Neural cell (in vitro differentiated cells): Measurements from ENCODE around the gene TAP1. TPM values are rescaled to one million over a fixed set of nuclear protein-coding genes. Genes with fewer than 3 reads are reported as not detected.

Experiments
- H2AFZ ChIP-seq: fragments of 200-600, 300-800 bp; sonication (generic), shearing (Covaris generic); 2 replicates; pipeline ENCODE4 v1.6.0; 2014; ENCODE audit warnings: low read depth, mild to moderate bottlenecking, antibody characterized with exemption, low read length, moderate library complexity
- H3F3A ChIP-seq: fragments of 200-600 bp; shearing (Covaris generic); 2 replicates; pipeline ENCODE4 v1.6.1; 2016; ENCODE audit warnings: mild to moderate bottlenecking, moderate library complexity, mixed read lengths, antibody characterized with exemption, low read length; ENCODE audit not compliant: insufficient read depth, poor library complexity, severe bottlenecking
- H3K27ac ChIP-seq: fragments of 200-600, 300-800 bp; sonication (generic), shearing (Covaris generic); 2 replicates; pipeline ENCODE4 v1.5.1; 2014; ENCODE audit warnings: mild to moderate bottlenecking, low read length, moderate library complexity
- H3K27me3 ChIP-seq: fragments of 300-800, 200-600 bp; sonication (generic), shearing (Covaris generic); 2 replicates; pipeline ENCODE4 v1.6.0; 2014; ENCODE audit warnings: mild to moderate bottlenecking, low read depth, low read length, moderate library complexity; ENCODE audit not compliant: insufficient read depth
- H3K36me3 ChIP-seq: fragments of 300-800, 200-600 bp; sonication (generic), shearing (Covaris generic); 2 replicates; pipeline ENCODE4 v1.5.1; 2014; ENCODE audit warnings: mild to moderate bottlenecking, antibody characterized with exemption, low read length, moderate library complexity; ENCODE audit not compliant: insufficient read depth
- H3K4me2 ChIP-seq: fragments of 300-800, 200-600 bp; sonication (generic), shearing (Covaris generic); 2 replicates; pipeline ENCODE4 v1.6.0; 2014; ENCODE audit warnings: mild to moderate bottlenecking, low read length
- H3K4me3 ChIP-seq: fragments of 300-800, 200-600 bp; sonication (generic), shearing (Covaris generic); 2 replicates; pipeline ENCODE4 v1.5.1; 2014; ENCODE audit warnings: mild to moderate bottlenecking, low read length, moderate library complexity
- H3K79me2 ChIP-seq: fragments of 200-600 bp; shearing (Covaris generic); replicated peaks from 2 replicates; pipeline ENCODE4 v1.6.0; 2014; ENCODE audit warnings: mild to moderate bottlenecking, low read length, moderate library complexity; ENCODE audit not compliant: insufficient read depth
- H3K9ac ChIP-seq: fragments of 300-800, 200-600 bp; sonication (generic), shearing (Covaris generic); 2 replicates; pipeline ENCODE4 v1.6.1; 2016; ENCODE audit warnings: mild to moderate bottlenecking, low read length, mixed read lengths
- H3K9me2 ChIP-seq: fragments of 200-600 bp; shearing (Covaris generic); 2 replicates; pipeline ENCODE4 v1.6.1; 2016; ENCODE audit warnings: mild to moderate bottlenecking, low read length, mixed read lengths; ENCODE audit not compliant: insufficient read depth
- H3K9me3 ChIP-seq: fragments of 200-600, 300-800 bp; sonication (generic), shearing (Covaris generic); 2 replicates; pipeline ENCODE4 v1.6.1; 2016; ENCODE audit warnings: mild to moderate bottlenecking, mixed run types, low read length, moderate library complexity, mixed read lengths
- H4K20me1 ChIP-seq: fragments of 200-600 bp; shearing (Covaris generic); 2 replicates; pipeline ENCODE4 v1.6.1; 2016; ENCODE audit warnings: mild to moderate bottlenecking, mixed run types; ENCODE audit not compliant: insufficient read depth
- CTCF ChIP-seq: fragments of 450-650 bp; IDR thresholded peaks from 2 replicates; pipeline ENCODE4 v1.5.1; 2014; ENCODE audit warnings: antibody characterized with exemption, mild to moderate bottlenecking, moderate library complexity; ENCODE audit not compliant: poor library complexity, severe bottlenecking
- EP300 ChIP-seq: fragments of 450-650 bp; conservative IDR thresholded peaks from 2 replicates; pipeline ENCODE4 v1.6.1; 2014; ENCODE audit warnings: antibody characterized with exemption, mild to moderate bottlenecking, moderate library complexity; ENCODE audit not compliant: poor library complexity, severe bottlenecking
- EZH2 ChIP-seq: fragments of 200-600, 300-800 bp; shearing (Covaris generic), sonication (generic); IDR thresholded peaks from 2 replicates; pipeline ENCODE4 v1.6.1; 2014; ENCODE audit warnings: antibody characterized with exemption, low read length, borderline replicate concordance, mild to moderate bottlenecking; ENCODE audit not compliant: insufficient read depth, poor library complexity, severe bottlenecking
- MXI1 ChIP-seq: fragments of 450-650 bp; conservative IDR thresholded peaks from 2 replicates; pipeline ENCODE4 v1.6.1; 2014; ENCODE audit warnings: antibody characterized with exemption, mild to moderate bottlenecking; ENCODE audit not compliant: poor library complexity, severe bottlenecking
- POLR2AphosphoS5 ChIP-seq: IDR thresholded peaks from 2 replicates; pipeline ENCODE4 v1.6.1; 2012
- RAD21 ChIP-seq: fragments of 450-650 bp; conservative IDR thresholded peaks from 2 replicates; pipeline ENCODE4 v1.6.1; 2014; ENCODE audit warnings: antibody characterized with exemption, mild to moderate bottlenecking, moderate library complexity
- SMC3 ChIP-seq: fragments of 450-650 bp; conservative IDR thresholded peaks from 2 replicates; pipeline ENCODE4 v1.6.1; 2014; ENCODE audit warnings: antibody characterized with exemption, mild to moderate bottlenecking, moderate library complexity; ENCODE audit not compliant: poor library complexity
- TAF1 ChIP-seq: IDR thresholded peaks from 2 replicates; pipeline ENCODE4 v1.6.1; 2012; ENCODE audit warnings: low read depth
- polyA plus RNA-seq: library from polyadenylated mRNA; depleted of rRNA; stranded (reverse); fragments of >200 nt; gene quantifications from 2 replicates; pipeline ENCODE4 v1.2.3, GENCODE V29; 2014
- TF ChIP-seq, protein P1 (sequence below): IDR thresholded peaks from 2 replicates; pipeline ENCODE4 v1.6.1; 2012; ENCODE audit warnings: borderline replicate concordance

TAP1 gene
- polyA plus RNA-seq, 1 donor from 2014 or later = not detected

DNA sequence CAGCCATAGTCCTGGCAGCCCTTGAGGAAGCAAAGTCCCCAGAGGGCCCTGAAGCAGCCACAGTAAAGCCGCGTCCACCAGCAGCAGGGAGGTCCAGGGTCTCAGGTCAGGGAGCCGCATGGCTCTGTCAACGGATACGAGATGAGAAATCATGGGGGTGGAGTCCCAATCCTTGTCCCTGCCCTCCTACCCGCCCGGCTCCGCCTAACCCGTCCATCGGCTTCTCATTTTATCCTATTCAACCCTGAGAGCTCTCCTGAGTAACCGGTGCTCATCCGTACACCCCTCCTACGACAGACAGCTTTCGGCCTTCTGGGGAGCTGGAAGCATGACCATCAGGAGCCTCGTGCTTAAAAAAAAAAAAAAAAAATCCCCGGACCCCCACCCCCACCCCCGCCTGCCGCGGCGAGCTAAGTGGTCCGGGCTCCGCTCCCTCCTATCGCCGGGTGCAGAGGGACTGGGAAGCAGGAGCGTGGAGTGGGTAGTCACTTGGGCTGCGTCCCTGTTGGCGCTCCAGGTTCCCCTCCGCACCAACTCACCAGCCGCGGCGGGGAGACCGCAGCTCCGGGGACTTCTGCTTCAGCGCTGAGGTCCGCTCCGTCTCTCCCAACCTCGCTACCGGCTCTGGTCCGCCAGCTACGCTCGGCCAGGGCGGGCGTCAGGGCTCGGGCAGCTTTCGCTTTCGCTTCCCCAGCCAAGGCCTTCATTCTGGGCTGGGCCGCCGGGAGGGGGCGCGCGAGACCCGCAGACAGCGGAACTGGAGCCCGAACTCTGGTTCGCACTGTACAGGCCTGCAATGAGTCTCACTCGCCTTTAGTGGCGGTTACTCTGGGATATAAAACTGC is 15.2 kb downstream of the TAP1 start, which contains the start of gene TAP2:
TSS of gene TAP2 (minus strand) at position 626 of the 845 bp plus-strand sequence. CDS start at position 120, 506 bp downstream.
- Histone ChIP-seq H3K27ac (peak within 1 kb of the TSS; percentile 31), H3K9ac (peak within 1 kb of the TSS; percentile 66), H2AFZ (peak within 1 kb of the TSS; percentile 25), H3K79me2 (no peaks in the 10 kb centered on the region), H3K27me3 (peaks cover 17% of the 10 kb centered on the region), H3K9me3 (no peaks in the 10 kb centered on the region), H3K4me3 (peak within 1 kb of the TSS; percentile 74), H3F3A (no peaks in the 10 kb centered on the region), H4K20me1 (no peaks in the 10 kb centered on the region), H3K36me3 (no peaks in the 10 kb centered on the region), H3K9me2 (no peaks in the 10 kb centered on the region), H3K4me2 (no peak within 1 kb of the TSS)
- TF ChIP-seq CTCF = peak; percentile 97
- TF ChIP-seq RAD21 = peak; percentile 80
- TF ChIP-seq, protein P1, sequence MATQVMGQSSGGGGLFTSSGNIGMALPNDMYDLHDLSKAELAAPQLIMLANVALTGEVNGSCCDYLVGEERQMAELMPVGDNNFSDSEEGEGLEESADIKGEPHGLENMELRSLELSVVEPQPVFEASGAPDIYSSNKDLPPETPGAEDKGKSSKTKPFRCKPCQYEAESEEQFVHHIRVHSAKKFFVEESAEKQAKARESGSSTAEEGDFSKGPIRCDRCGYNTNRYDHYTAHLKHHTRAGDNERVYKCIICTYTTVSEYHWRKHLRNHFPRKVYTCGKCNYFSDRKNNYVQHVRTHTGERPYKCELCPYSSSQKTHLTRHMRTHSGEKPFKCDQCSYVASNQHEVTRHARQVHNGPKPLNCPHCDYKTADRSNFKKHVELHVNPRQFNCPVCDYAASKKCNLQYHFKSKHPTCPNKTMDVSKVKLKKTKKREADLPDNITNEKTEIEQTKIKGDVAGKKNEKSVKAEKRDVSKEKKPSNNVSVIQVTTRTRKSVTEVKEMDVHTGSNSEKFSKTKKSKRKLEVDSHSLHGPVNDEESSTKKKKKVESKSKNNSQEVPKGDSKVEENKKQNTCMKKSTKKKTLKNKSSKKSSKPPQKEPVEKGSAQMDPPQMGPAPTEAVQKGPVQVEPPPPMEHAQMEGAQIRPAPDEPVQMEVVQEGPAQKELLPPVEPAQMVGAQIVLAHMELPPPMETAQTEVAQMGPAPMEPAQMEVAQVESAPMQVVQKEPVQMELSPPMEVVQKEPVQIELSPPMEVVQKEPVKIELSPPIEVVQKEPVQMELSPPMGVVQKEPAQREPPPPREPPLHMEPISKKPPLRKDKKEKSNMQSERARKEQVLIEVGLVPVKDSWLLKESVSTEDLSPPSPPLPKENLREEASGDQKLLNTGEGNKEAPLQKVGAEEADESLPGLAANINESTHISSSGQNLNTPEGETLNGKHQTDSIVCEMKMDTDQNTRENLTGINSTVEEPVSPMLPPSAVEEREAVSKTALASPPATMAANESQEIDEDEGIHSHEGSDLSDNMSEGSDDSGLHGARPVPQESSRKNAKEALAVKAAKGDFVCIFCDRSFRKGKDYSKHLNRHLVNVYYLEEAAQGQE = peak; percentile 35
- TF ChIP-seq MXI1 = peak; percentile 33
- peak; percentile 86 for TF ChIP-seq SMC3
- TF ChIP-seq POLR2AphosphoS5 = no peak
- TF ChIP-seq EP300 = no peak
- no peak for TF ChIP-seq EZH2
- no peak for TF ChIP-seq TAF1

DNA sequence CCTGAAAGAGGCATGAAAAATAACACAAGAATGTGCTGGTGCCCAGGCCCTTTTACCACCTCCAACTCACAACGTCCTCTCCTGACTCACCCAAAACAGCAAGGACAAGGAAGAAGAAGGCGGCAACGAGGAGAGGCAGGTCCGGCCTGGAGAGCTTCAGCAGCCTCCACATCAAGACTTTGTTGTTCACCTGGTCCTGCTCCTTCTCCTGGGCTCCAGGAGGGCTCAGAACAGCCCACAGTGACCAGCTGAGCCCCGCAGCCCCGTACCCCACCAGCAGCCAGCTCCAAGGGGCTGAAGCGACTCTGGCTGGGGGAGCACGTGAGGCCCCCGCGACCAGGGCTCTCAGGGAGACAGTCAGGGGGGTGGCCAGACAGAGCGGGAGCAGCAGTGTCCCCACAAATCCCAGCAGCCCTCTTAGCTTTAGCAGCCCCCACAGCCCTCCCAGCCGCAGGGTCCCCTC is 15.8 kb downstream of the TAP1 start:
- H3K27ac ChIP-seq = no peak overlapping the region
- no peaks in the 10 kb centered on the region for H3K79me2 ChIP-seq
- H4K20me1 ChIP-seq = no peaks in the 10 kb centered on the region
- H2AFZ ChIP-seq = no peak overlapping the region
- H3K27me3 ChIP-seq = peaks cover 10% of the 10 kb centered on the region
- H3K9ac ChIP-seq = peak overlapping the region; percentile 66
- H3K9me2 ChIP-seq = no peaks in the 10 kb centered on the region
- no peaks in the 10 kb centered on the region for H3K9me3 ChIP-seq
- TF ChIP-seq, protein P1 = no peak
- TF ChIP-seq EZH2 = no peak
- no peak for TF ChIP-seq POLR2AphosphoS5
- TF ChIP-seq CTCF = no peak
- TF ChIP-seq EP300 = no peak
- TF ChIP-seq SMC3 = no peak
- TF ChIP-seq TAF1 = no peak
- no peak for TF ChIP-seq RAD21
- no peak for TF ChIP-seq MXI1
- no peaks in the 10 kb centered on the region for H3K36me3 ChIP-seq
- H3K4me2 ChIP-seq = no peak overlapping the region
- H3F3A ChIP-seq = no peaks in the 10 kb centered on the region
- peak overlapping the region; percentile 74 for H3K4me3 ChIP-seq
